ENCODE results near the gene SCARF2. TPM values are rescaled to one million over a fixed set of nuclear protein-coding genes. Genes with fewer than 3 reads are reported as not detected.

Gene SCARF2
- total RNA-seq, 5 donors from 2014 or later (not counting 1 experiment from before 2014, with no cell fraction given), result 1.6 to 3.1 (median 2.9) TPM

DNA sequence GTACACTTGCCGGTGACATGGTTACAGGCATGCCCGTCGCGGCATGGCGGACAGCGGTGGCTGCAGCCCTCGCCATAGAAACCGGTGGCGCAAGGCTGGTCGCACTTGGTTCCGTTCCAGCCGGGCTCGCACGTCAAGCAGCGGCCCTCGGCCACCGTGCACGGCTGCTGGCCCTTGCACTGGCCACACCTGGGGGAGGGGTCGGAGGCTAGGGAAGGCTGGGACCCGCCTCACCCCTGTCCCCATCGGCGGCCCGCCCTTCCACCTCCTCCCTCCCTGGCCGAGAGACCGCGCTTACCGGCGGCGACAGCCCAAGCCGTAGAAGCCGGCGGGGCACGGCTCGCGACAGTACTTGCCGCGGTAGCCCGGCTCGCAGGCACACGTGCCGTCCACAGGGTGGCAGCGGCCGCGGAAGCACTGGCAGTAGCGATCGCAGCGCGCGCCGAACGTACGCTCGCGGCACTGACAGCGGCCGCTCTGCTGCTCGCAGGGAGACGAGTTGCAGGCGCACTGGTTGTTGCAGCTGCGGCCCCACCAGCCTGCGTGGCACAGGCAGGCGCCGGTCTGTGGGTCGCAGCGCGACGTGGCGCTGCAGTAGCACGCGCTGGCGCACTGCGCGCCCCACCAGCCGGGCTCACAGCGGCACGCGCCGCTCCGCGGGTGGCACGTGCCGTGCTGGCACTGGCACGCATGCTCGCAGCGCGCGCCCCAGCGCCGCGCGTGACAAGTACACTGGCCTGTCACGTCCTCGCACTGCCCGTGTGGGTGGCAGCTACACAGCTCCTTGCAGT is 6.7 kb downstream of the SCARF2 start:
- Mint-ChIP-seq H3K9me3 (no peaks in the 10 kb centered on the region), H3K27me3 (peaks cover 20 to 47% of the 10 kb centered on the region in 2 donors), H3K27ac (no peak overlapping the region), H3K4me1 (peaks cover 22 to 35% (median 24%) of the 10 kb centered on the region in 3 donors), H3K36me3 (no peaks in the 10 kb centered on the region), H3K4me3 (peak overlapping the region; percentile 75 to 89 (median 81))
- H3K36me3 ChIP-seq (ENCODE audit: control insufficient read depth in 2 of 2, extremely low read depth in 1 of 2, insufficient read depth in 1 of 2, low read length in 1 of 2), result no peaks in the 10 kb centered on the region
- ATAC-seq (replicated peaks in 1 of 4) (peak; percentile 56 to 69 (median 66)), DNase-seq (peak; percentile 18 to 80 (median 53))
- POLR2A ChIA-PET, result no interaction called here
- no peaks in the 10 kb centered on the region for H3K9me3 ChIP-seq
- CTCF ChIA-PET, result no interaction called here
- H3K27ac ChIP-seq (ENCODE audit: low read length), result no peak overlapping the region
- H3K4me1 ChIP-seq (ENCODE audit: control insufficient read depth in 1 of 2, extremely low read depth in 1 of 2, insufficient read depth in 2 of 2, low read length in 2 of 2), result peaks cover 17 to 44% of the 10 kb centered on the region in 2 experiments
- H3K27me3 ChIP-seq (replicated peaks in 1 of 2; ENCODE audit: control insufficient read depth in 2 of 2, extremely low read depth in 1 of 2, insufficient read depth in 2 of 2, low read length in 1 of 2), result peaks cover 25 to 90% of the 10 kb centered on the region in 2 experiments
- H3K4me3 ChIP-seq (ENCODE audit: control insufficient read depth in 1 of 2, extremely low read depth in 1 of 2, low read length in 1 of 2), result peak overlapping the region; percentile 71 to 80
- WGBS (ENCODE audit: insufficient coverage), result 2% methylated on average over 84 of the region's 94 CpGs

DNA sequence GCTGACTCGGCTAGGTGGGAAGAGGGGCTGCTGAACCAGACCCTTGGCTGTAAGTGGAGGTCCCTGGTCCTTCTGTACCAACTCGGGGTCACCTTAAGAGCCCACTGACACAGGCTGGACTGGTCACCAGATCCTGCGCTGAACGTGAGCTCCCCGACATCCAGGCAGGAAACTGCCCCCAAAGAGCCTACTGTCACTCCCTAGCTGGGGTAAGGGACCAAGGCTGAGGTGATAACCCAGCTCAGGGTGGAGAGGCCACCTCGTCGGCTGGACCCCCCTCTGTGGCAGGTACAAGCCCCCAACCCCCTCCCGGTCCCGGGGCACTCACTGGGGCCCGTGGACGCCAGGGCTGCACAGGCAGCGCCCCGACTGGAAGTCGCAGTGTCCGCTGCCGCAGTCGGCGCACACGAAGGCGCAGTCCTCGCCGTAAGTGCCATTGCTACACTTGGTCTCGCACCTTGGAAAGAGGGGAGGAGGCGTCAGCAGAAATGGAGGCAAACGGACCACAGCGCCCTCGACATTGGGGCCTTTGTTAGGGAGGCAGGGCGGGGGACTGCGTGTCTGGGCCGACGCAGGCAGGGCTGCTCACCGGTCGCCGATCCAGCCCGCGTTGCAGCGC is 7.4 kb downstream of the SCARF2 start:
- Histone ChIP-seq H3K9me3 (no peaks in the 10 kb centered on the region), H3K27me3 (replicated peaks in 1 of 2; ENCODE audit: control insufficient read depth in 2 of 2, extremely low read depth in 1 of 2, insufficient read depth in 2 of 2, low read length in 1 of 2) (peaks cover 19 to 83% of the 10 kb centered on the region in 2 experiments), H3K4me1 (ENCODE audit: control insufficient read depth in 1 of 2, extremely low read depth in 1 of 2, insufficient read depth in 2 of 2, low read length in 2 of 2) (peaks cover 17 to 46% of the 10 kb centered on the region in 2 experiments), H3K27ac (ENCODE audit: low read length) (no peak overlapping the region), H3K36me3 (ENCODE audit: control insufficient read depth in 2 of 2, extremely low read depth in 1 of 2, insufficient read depth in 1 of 2, low read length in 1 of 2) (no peaks in the 10 kb centered on the region), H3K4me3 (ENCODE audit: control insufficient read depth in 1 of 2, extremely low read depth in 1 of 2, low read length in 1 of 2) (peak overlapping the region; percentile 71 to 80)
- POLR2A ChIA-PET, result no interaction called here
- no peak overlapping the region for H3K27ac Mint-ChIP-seq
- peak; percentile 0 to 27 (median 12) for ATAC-seq (replicated peaks in 1 of 4)
- CTCF ChIA-PET, result no interaction called here
- 15% methylated on average over 31 of the region's 37 CpGs for WGBS (ENCODE audit: insufficient coverage)
- H3K4me3 Mint-ChIP-seq, result peak overlapping the region; percentile 75 to 89 (median 81)
- no peaks in the 10 kb centered on the region for H3K36me3 Mint-ChIP-seq
- no peaks in the 10 kb centered on the region for H3K9me3 Mint-ChIP-seq
- H3K27me3 Mint-ChIP-seq, result peaks cover 13 to 40% of the 10 kb centered on the region in 2 donors
- peak in 3 of 35 experiments; percentile 22 to 50 (median 31) for DNase-seq
- peaks cover 17 to 30% (median 18%) of the 10 kb centered on the region in 3 donors for H3K4me1 Mint-ChIP-seq

DNA sequence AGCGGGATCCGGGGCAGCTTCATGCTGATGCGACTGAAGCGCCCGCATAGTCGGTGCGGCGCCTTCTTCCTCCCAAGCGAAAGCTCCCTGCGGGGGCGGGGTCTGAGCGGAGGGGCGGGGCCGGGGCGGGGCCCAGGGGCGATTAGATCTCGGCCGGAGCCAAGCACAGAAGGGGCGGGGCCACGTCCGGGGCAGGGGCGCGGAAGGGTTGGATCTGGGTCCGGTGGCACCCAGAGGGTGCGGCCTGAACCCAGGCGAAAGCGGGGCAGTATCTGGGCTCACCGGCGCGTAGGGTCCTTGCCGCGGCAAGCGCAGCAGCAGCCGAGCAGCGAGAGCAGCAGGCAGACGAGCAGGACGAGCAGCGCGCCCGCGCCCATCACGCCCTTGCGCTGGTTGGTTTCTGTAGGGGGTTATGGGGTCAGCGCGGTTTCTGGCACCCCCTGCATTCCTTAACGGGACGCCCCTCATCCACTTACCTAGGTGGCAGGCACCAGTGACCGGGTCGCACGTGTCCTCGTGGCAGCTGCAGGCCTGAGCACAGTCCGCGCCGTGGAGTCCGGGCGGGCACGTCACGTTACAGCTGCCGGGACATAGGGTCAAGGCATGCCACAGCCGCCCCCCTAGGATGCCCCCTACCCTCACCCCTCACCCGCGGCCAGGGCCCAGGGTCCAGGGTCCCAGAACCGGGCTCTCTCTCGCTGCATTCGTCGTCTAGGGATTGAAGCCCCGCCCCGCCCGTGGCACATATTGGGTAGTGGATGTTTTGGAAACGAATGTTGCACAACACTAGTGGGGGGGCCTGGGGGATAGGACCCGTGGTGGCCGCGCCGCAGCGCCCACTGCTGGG is 8.1 kb downstream of the SCARF2 start:
- H3K27ac ChIP-seq (ENCODE audit: low read length), result no peak overlapping the region
- ATAC-seq (replicated peaks in 1 of 4) (peak; percentile 71 to 81 (median 76)), DNase-seq (peak; percentile 45 to 88 (median 72))
- ChIA-PET CTCF (interaction anchor here (0.6 to 1.5 kb wide), 5 partner anchors 10 to 656 kb away, joined by 3 to 12 read pairs (median 4); no protein-coding TSS in a partner anchor), POLR2A (interaction anchor here (0.6 to 0.7 kb wide), 5 partner anchors 30 to 1517 kb away, joined by 4 to 7 read pairs (median 5); no protein-coding TSS in a partner anchor)
- H3K27me3 ChIP-seq (replicated peaks in 1 of 2; ENCODE audit: control insufficient read depth in 2 of 2, extremely low read depth in 1 of 2, insufficient read depth in 2 of 2, low read length in 1 of 2), result peaks cover 14 to 83% of the 10 kb centered on the region in 2 experiments
- Mint-ChIP-seq H3K9me3 (no peaks in the 10 kb centered on the region), H3K4me3 (peak overlapping the region; percentile 75 to 89 (median 81)), H3K36me3 (no peaks in the 10 kb centered on the region), H3K4me1 (peaks cover 17 to 32% (median 18%) of the 10 kb centered on the region in 3 donors), H3K27ac (peak overlapping the region in 1 of 2 donors; percentile 44), H3K27me3 (peaks cover 6 to 35% of the 10 kb centered on the region in 2 donors)
- 3% methylated on average over 66 of the region's 75 CpGs for WGBS (ENCODE audit: insufficient coverage)
- peak overlapping the region; percentile 71 to 80 for H3K4me3 ChIP-seq (ENCODE audit: control insufficient read depth in 1 of 2, extremely low read depth in 1 of 2, low read length in 1 of 2)
- no peaks in the 10 kb centered on the region for H3K36me3 ChIP-seq (ENCODE audit: control insufficient read depth in 2 of 2, extremely low read depth in 1 of 2, insufficient read depth in 1 of 2, low read length in 1 of 2)
- no peaks in the 10 kb centered on the region for H3K9me3 ChIP-seq
- peaks cover 17 to 50% of the 10 kb centered on the region in 2 experiments for H3K4me1 ChIP-seq (ENCODE audit: control insufficient read depth in 1 of 2, extremely low read depth in 1 of 2, insufficient read depth in 2 of 2, low read length in 2 of 2)

DNA sequence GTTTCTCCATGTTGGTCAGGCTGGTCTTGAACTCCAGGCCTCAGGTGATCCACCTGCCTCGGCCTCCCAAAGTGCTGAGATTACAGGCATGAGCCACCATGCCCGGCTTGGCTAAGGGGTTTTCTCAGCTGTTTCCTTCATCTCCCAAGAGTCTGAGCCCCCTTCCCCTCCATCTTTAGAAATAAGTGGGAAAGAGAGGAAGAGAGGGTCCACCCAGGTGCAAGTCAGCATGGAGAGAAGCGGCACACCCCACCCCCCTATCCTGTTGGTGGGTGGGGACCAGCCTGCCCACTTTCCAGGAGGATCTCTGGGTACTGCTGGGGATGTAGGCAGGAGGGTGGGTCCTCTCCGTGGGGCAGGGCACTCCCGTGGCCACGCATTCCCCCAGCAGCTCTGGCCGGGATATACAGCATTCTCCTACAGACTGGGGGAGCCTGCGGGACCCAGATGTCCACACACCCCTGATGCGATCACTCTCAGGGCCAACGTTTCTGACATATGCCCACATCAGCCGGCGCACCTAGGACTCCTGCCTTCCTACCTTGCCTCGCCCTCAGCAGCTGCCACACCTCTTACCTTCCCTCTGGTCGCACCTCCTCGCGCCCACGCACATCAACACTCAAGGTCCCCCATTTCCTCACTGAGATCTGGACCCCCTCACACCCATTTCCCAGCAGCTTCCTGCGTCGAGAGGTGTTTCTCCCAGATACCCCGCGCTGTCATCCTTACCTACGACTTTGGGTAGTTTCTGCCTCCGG is 8.9 kb downstream of the SCARF2 start:
- POLR2A ChIA-PET, result interaction anchor here (0.6 to 0.7 kb wide), 5 partner anchors 30 to 1516 kb away, joined by 4 to 7 read pairs (median 5); no protein-coding TSS in a partner anchor
- DNase-seq (no peak), ATAC-seq (replicated peaks in 1 of 4) (peak in 2 of 4 experiments; percentile 2 to 16)
- CTCF ChIA-PET, result interaction anchor here (0.6 to 1.5 kb wide), 5 partner anchors 9 to 655 kb away, joined by 3 to 12 read pairs (median 4); no protein-coding TSS in a partner anchor
- H3K9me3 ChIP-seq, result no peaks in the 10 kb centered on the region
- no peaks in the 10 kb centered on the region for H3K9me3 Mint-ChIP-seq
- H3K27me3 Mint-ChIP-seq, result peaks cover 6 to 33% of the 10 kb centered on the region in 2 donors
- peaks cover 17 to 32% (median 19%) of the 10 kb centered on the region in 3 donors for H3K4me1 Mint-ChIP-seq
- no peaks in the 10 kb centered on the region for H3K36me3 Mint-ChIP-seq
- H3K27ac ChIP-seq (ENCODE audit: low read length), result no peak overlapping the region
- no peaks in the 10 kb centered on the region for H3K36me3 ChIP-seq (ENCODE audit: control insufficient read depth in 2 of 2, extremely low read depth in 1 of 2, insufficient read depth in 1 of 2, low read length in 1 of 2)
- peaks cover 22 to 50% of the 10 kb centered on the region in 2 experiments for H3K4me1 ChIP-seq (ENCODE audit: control insufficient read depth in 1 of 2, extremely low read depth in 1 of 2, insufficient read depth in 2 of 2, low read length in 2 of 2)
- peaks cover 14 to 83% of the 10 kb centered on the region in 2 experiments for H3K27me3 ChIP-seq (replicated peaks in 1 of 2; ENCODE audit: control insufficient read depth in 2 of 2, extremely low read depth in 1 of 2, insufficient read depth in 2 of 2, low read length in 1 of 2)
- peak overlapping the region; percentile 75 to 89 (median 81) for H3K4me3 Mint-ChIP-seq
- peak overlapping the region in 1 of 2 donors; percentile 44 for H3K27ac Mint-ChIP-seq
- 38% methylated on average over 17 of the region's 23 CpGs for WGBS (ENCODE audit: insufficient coverage)
- H3K4me3 ChIP-seq (ENCODE audit: control insufficient read depth in 1 of 2, extremely low read depth in 1 of 2, low read length in 1 of 2), result peak overlapping the region; percentile 39 to 71

DNA sequence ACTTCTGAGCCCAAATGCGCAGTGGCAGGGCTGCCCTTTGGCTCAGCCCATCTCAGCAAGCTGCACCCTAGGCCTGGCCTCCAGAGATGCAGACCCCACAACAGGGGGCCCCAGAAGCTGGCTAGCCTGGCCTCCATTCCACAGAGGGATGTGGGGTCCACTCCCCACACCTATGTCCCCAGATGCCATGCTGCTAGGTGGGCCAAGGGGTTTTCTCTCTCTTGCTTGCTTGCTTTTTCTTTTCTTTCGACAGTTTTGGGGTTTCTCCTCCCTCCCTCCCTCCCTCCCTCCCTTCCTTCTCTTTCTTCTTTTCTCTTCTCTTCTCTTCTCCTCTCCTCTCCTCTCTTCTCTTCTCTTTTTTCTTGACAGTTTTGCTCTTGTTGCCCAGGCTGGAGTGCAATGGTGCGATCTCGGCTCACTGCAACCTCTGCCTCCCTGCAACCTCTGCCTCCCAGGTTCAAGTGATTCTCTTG is 9.6 kb downstream of the SCARF2 start:
- ATAC-seq (replicated peaks in 1 of 4) (no peak), DNase-seq (no peak)
- no peaks in the 10 kb centered on the region for H3K9me3 ChIP-seq
- peaks cover 14 to 83% of the 10 kb centered on the region in 2 experiments for H3K27me3 ChIP-seq (replicated peaks in 1 of 2; ENCODE audit: control insufficient read depth in 2 of 2, extremely low read depth in 1 of 2, insufficient read depth in 2 of 2, low read length in 1 of 2)
- Mint-ChIP-seq H3K4me3 (peak overlapping the region in 2 of 3 donors; percentile 31 to 89), H3K27ac (no peak overlapping the region), H3K9me3 (no peaks in the 10 kb centered on the region), H3K4me1 (peaks cover 19 to 31% (median 23%) of the 10 kb centered on the region in 3 donors), H3K27me3 (peaks cover 6 to 36% of the 10 kb centered on the region in 2 donors), H3K36me3 (no peaks in the 10 kb centered on the region)
- no peaks in the 10 kb centered on the region for H3K36me3 ChIP-seq (ENCODE audit: control insufficient read depth in 2 of 2, extremely low read depth in 1 of 2, insufficient read depth in 1 of 2, low read length in 1 of 2)
- CTCF ChIA-PET, result interaction anchor here in 1 of 2 donors (1.5 kb wide), 1 partner anchor 32 kb away, joined by 12 read pairs; no protein-coding TSS in a partner anchor
- H3K27ac ChIP-seq (ENCODE audit: low read length), result no peak overlapping the region
- WGBS (ENCODE audit: insufficient coverage), result 100% methylated on average over 1 of the region's 4 CpGs
- POLR2A ChIA-PET, result no interaction called here
- H3K4me3 ChIP-seq (ENCODE audit: control insufficient read depth in 1 of 2, extremely low read depth in 1 of 2, low read length in 1 of 2), result no peak overlapping the region
- H3K4me1 ChIP-seq (ENCODE audit: control insufficient read depth in 1 of 2, extremely low read depth in 1 of 2, insufficient read depth in 2 of 2, low read length in 2 of 2), result peaks cover 23 to 50% of the 10 kb centered on the region in 2 experiments
